RPMI8226 (cell line): Measurements from ENCODE around the gene NDUFAF2.
A peak's percentile ranks its signal among the peaks of the same experiment; 100 is the strongest.

Source experiments
- DNase-seq: peaks from one replicate; pipeline ENCODE4 v3.0.0-alpha.2; 2015

The NDUFAF2 gene

DNA sequence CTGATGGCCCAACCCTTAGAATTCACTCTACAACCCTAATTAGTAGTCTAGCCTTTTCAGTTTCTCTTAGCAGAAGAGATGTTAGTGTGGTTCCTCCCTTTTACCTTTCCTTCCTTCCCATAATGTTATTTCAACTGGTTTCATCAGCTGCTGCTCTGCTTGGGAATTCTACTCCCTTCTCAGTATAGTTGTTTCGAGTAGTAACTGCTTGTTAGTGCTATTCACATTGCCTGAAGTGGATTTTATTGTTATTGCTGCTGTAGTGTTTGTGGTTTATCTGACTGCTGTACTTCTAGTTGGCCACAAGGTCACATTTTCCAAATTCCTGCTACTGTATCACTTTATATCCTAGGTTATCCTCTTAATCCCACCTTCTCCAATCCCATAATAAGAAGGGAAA is 187.6 kb downstream of the NDUFAF2 start:
- DNase-seq, result no peak

DNA sequence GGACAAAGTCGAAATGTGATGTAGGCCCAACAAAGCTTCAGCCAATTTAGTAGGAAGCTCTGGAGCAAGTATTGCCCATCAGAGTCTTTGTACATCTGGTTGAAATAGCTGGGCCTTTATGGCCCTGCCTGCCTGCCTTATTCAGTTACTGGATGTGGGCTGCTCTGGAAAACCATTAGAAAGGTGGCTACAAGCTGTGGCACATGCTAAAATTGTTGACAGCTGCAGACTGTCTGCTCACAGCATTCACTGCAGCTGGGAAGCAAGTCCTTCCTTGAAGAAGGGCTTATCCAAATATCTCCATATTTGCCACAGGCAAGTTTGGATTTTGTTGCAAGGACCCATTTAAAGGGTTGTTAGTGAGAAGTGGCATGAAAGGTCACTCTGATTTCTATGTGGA is 192.8 kb downstream of the NDUFAF2 start:
- no peak for DNase-seq

DNA sequence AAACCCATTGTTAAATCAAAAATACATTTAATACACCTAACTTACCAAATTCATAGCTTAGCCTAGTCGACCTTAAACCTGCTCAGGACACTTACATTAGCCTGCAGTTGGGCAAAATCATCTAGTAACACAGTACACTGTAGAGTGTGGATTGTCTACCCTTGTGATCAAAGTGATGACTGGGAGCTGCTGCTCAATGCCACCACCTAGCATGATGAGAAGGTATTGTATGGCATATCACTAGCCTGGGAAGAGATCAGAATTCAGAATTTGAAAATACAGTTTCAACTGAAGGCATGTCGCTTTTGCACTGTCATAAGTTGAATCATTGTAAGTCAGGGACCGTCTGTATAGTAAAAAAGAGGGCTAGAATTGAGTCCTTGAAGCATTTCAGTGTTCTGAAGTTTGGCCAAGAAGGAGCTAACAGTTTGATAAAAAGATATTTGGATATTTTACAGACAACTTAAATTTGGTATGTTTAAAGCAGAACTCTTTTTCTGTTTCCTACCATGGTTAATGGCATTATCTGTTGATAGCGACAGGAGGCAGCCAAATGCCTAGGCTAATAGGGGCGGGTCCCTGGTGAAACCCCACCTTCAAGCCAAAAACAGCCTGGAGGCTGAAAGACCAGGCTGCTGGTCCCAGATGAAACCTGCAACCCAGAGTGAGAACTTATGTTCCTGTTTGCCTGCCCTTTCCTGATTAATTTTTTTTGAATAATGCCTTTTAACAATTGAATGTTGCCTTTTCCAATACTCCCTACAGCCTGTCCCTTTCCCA is 194.3 kb downstream of the NDUFAF2 start:
- DNase-seq, result peak; percentile 14

DNA sequence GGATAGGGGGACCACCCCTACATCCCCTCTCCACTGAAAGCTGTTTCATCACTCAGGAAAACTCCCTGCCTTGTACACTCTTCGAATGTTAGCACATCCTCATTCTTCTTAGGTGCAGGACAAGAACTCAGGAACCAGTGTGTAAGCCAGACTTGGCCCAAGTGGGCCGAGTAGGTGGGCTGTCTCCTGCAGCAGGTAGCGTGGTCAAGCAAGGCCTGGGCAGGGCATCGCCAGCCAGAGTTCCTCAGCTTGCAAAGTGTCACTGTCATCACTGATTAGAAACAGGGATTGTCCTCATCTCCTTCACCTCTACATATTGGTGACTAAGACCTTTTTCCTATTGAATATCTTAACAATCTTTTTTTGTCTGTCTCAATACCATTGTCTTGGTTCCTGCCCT is 194.9 kb downstream of the NDUFAF2 start:
- DNase-seq, result no peak

DNA sequence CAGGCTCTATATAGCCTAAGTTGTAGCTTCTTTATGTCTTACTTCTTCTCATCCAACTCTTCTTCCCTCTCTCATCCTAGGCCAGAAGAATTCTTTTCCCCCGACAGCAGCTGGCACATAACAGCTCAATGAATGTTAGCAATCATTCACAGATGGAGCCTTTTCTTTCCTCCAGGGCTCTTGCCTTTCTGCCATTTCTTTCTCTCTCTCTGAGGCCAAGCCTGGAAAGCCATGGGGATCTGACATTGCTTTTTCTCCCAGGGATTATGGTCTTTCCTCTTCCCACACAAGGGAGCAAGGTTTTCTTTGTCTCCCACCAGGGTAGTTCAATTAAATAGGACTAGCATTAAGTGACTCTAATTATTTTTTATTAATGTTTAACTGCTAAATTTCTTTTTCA is 196.8 kb downstream of the NDUFAF2 start:
- no peak for DNase-seq

DNA sequence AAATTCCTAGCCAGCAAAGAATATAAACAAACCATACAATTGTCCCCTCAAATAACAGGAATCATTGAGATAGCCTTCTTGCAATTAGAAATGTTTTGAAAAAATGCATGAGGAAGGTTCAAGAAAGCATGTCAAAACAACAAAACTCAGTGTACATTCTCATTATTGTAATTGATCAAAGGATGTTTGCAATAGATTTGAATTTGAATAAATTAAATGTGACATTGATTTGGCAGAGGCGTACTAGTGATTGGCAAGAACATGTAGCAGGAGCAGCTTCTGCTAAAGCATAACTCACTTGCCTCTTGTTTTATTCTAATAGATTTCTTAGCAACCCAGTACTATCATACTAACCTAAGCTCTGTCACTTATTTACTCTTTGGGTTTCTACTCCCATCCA is 197.4 kb downstream of the NDUFAF2 start:
- DNase-seq, result no peak

DNA sequence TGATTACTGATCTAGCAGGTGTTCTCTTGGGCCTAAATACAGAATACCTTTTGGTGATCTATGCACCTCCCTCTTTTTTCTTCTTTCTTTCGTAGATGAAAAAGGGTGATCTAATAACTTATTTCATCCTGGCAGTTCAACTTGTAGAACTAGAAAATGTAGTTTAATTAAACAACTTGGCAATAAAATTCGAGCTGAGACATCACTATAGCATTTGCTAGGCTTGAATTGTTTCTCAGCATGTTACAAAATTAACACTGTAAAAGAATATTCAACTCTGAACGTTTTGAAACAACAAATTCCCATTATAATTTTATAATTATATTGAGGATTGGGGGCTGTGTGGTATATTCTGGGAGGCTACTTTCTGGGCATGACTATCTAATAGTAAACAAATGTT is 197.8 kb downstream of the NDUFAF2 start:
- no peak for DNase-seq

DNA sequence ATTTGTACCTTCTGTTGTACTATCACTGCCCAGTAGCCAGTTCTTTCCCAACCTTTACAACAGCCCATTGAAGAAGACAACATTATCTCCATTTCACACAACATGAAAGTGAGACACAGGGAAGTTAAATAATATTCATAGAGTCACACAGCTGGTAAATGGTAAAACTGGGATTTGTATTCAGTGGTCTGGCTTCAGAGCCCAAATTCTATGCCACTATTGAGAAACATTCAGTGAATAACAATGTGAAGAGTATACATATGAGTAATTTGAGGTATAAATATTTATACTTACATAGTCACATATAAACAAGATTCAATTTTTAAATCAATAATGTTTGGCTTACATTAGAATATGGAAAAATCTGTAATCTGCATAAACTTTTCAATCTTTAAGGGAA is 203.5 kb downstream of the NDUFAF2 start:
- DNase-seq, result no peak

DNA sequence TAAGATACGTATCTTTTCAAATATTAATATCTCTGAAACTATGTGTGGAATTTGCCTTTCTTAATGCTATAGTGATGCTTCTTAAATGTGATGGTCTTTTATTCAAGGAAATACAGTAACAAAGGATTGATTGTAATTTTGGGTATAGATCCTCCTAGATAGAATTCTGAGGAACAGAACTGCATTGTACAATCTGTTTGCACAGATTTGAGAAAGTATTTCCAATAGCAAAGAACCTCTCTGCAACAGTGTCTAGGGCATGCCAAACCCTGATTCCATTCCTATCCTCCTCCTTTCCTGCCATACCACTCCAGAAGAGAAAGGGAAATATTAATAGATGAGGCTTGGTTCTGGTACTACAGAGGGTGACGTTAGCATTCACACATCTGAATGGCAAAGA is 206.9 kb downstream of the NDUFAF2 start:
- DNase-seq, result no peak

DNA sequence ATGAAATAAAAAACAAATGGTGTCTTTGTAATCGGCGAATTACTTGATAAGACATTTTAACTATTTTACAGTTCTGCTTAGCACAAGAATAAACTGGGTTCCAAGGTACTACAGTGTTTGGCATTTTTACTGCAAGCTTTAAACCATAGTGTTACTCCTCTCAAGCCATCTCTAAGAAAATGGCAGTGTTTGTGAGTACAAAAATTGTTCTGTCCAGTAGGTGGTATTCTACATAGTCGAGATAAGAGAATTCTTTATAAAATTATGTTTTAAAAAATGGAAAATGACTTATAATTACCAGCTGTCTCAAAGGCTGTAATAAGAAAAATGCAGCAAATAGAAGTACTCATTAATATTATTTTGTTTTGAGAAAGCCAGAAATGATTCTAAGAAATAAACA is 214.1 kb downstream of the NDUFAF2 start:
- DNase-seq, result no peak

DNA sequence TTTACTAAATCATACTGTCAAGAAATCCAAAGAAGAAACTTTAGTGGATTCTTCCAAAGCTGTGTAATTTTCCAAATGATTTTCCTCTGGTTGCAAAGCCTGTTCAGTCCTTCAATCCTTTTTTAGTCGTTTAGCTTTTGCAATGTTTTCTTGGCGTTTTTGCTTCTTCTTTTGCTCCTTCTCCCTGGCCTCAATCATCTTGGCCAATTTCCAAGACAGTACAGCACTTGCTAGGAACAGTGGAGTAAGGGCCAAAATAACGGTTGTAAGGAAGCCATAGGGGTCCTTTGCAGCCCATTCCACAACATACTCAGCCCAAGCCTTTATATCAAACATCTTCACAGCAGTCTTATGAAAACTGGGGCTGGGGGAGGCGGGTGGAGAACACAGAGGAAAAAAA is 214.8 kb downstream of the NDUFAF2 start:
- DNase-seq, result no peak

DNA sequence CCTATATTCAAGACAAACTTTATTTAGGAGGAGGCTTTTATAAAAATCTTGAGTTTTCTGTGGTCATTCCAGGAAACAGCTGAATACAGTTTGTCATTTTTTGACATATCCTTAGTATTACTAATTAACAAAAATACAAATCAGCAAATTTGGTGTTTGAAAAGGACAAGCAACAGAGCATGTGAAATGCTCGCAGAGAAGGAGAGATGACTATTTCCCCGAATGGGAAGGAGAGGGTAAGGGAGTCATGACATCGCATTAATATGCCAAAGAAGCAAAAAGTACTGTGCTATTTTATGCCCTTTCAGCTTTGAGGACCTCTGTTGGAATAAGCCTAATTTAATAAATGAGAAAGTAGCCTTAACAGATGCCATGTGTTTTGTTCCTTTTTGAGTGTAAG is 215.5 kb downstream of the NDUFAF2 start:
- no peak for DNase-seq

DNA sequence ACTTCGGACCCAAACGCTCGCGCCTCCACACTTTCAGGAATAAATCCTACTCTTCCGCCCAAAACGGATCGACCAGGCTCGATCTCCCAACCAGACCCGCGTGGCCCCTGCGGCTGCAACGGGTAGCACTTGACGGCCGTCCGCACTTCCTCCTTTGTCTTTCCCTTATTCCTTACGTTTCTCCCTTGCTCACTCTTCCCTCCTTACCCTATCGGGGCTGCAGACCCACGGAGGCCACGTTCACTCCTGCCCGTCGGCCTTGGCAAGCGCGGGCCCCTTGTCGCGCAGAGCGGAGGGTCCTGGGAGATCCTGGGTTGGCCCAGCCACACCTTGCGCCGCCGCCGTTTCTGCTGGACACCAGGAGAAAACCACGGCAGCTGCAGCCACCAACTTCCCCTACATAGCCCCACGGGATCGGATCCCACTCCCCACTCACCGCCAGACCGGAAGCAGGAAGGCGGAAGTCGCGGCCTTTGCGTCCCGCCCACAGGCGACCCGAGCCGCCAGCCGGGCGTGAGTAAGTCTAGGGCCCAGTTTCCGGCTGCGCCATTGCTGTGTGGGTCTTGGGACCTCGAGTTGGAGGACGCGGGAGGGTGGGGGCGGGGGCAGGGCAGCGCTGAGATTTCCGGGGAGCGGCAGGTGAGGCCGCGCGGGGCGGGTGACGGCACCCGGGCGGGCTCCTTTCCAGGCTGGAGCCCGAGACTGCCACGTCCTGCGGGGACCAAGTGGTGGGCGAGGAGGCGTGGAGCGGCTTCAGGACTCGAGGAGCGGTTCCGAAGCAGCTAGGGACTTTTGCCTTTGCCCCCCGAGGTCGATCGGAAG is 217.2 kb downstream of the NDUFAF2 start, which contains the start of gene SMIM15:
Gene SMIM15 (minus strand): TSS at position 459 of the 822 bp plus-strand sequence. CDS start 2,297 bp downstream, outside the sequence.
- peak; percentile 97 for DNase-seq

DNA sequence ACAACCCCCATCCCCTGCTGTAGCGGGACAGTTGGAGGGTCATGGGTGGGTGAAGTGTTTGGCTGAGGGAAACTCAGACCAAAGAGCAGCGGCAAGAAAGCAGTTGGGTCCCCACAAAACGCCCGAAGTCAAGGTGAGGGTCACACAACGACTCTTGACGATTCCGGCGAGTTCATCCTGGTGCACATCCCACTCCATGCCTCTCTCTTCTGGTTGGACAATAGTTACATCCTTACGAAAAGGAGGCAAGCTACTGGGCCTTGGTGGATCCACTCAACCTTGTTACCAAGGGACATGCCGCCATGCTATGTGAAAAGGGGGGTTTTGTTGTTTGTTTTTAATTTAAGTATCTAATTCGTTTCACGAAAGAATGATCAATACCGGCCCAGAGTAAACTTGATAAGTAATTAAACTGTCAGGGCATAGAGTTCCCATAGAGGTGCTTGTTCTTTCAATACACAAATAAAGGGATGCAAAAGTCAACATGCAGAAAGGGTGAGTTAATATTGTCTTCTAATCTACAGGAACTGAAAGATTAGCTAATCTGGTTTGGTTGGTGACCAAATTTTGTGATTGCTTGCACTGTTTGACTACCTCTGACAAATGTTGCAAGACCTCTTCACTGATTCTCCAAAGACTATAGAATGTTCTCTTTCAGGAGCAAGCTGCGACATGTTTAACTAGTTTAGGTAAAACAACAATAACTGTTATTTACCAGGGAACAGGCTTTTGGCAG is 218.0 kb downstream of the NDUFAF2 start:
- peak; percentile 28 for DNase-seq

DNA sequence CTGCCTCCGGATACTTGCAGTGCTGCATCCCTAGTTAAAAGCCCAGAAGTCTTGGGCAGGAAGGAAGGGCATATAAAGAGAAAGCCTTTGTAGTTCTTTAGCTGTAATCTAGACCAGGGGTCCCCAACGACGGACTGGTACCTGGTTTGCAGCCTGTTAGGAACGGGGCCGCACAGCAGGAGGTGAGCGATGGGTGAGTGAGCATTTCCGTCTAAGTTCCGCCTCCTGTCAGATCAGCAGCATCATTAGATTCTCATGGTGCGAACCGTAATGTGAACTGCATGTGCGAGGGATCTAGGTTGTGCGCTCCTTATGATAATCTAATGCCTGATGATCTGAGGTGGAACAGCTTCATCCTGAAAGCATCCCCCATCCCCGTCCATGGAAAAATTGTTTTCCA is 218.9 kb downstream of the NDUFAF2 start:
- no peak for DNase-seq

DNA sequence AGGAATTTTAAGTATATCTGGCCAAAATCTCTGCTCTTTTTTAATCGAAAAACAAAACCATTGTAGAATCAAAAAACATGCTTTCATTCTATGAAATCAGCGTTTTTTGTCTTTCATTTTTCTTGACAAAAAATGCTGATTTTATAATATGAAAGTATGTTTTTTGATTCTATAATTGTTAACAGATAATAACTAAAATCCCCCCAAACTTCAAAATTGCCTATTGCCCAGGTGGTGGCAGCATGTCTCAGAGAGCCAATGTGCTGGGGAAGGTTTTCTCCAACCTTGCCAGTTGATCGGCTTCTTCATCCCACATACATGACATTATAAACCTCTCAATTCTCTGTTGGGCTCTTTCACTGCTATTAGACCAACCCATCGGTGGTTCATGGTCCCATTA is 222.4 kb downstream of the NDUFAF2 start:
- peak; percentile 74 for DNase-seq

DNA sequence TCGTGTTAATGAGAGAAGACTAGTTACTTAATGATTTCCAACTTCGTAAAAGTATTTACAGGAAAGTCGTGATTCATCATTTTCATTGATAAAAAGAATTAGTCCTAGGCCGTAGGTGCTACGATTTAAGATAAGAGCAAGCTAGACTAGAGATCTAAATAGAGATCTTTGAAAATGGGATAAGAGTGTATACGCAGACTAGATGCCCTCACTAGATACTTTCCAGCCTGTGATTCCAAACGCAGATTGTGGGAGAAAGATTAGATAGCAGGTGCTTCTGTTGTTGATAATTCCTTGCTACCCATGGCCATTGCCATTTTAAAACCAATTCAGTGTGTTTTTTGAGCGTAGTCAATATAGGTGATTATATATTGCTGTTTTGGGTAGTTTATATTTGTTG is 223.9 kb downstream of the NDUFAF2 start:
- no peak for DNase-seq

DNA sequence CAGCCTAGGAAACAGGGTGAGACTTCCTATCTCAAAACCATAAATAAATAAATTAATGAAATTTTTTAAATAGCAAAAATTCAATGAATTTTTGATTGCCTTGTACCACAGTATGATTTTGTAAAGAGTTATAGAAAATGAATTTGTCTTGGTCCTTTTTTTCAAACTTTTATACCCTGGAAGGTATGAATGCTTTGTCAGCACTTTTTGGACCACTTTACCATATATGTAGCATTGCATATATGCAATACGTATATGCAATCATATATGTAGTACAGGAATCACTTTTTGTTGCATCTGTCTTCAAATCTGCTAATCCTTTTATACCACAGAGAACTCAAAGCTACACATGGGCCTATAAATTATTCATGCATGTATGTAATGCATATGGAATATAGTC is 226.5 kb downstream of the NDUFAF2 start:
- no peak for DNase-seq

DNA sequence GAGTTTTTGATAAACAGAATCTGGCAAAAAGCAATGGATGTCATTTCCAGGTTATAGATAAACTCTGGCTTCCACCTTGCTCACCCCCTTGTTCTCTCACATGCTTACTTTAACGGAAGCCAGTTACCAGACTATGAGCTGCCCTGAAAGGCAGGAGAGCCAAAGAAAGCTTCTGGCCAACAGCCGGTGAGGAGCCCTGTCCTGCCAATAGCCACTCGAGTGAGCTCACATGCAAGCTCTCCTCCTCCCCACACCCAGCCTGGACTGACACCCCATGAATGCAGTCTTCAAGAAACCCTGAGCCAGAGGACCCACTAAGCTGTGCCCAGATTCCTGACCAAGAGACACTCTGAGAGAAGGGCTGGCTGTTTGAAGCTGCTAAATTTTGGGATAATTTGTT is 231.6 kb downstream of the NDUFAF2 start:
- DNase-seq, result no peak

DNA sequence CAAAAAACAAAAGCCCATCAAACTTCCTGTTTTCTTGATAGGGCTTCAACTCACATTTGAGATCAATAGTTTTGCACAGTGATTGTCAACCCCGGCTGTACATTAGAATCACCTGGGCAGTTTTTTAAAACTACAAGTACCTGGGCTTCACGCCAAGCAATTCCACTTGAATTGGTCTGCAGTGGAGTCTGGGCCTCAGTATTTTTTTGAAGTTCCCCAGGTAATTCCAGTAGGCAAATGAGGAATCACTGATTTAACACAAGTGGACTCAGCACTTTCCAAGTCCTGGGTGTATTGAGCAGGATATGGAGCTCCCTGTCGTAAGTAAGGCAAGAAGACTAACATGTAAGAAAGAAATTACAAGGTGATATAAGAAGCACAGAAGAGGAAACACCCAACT is 232.1 kb downstream of the NDUFAF2 start:
- DNase-seq, result peak; percentile 25

DNA sequence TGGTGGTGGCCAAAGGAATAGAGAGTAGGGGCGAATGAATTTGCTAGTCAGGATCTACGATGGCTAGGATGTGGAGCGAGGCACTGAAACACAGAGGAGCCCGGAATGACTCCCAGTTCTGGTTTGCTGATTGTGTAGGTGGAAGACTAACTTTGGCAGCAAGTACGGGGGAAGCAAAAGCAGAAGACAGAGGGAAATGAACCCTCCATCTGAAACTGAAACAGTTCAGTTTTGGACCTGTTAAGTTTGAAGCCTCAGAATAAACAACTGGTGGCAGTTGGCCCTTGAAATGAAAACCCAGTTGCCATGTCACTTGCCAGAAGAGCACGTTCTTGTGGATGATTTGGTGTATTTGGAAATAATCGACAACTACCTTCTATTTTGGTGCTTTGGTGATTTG is 232.7 kb downstream of the NDUFAF2 start:
- DNase-seq, result peak; percentile 55

DNA sequence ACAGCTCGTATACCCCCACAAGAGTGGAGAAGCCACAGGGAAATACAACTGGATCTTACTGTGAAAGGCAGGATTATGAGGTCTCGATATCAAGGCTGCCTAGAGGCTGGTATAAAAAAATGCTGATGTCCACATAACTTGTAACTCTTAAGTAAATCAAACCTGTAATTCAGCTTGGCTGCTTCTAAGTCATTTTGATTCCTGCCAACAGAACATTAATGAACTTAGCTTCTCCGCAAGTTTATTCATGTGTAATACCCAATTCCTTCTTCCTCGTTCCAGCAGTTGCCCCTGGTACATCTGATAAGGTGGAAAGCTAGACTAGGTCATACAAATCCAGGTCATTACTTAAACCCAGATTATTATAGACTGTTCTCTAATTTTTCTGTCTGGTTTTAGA is 233.7 kb downstream of the NDUFAF2 start:
- no peak for DNase-seq

DNA sequence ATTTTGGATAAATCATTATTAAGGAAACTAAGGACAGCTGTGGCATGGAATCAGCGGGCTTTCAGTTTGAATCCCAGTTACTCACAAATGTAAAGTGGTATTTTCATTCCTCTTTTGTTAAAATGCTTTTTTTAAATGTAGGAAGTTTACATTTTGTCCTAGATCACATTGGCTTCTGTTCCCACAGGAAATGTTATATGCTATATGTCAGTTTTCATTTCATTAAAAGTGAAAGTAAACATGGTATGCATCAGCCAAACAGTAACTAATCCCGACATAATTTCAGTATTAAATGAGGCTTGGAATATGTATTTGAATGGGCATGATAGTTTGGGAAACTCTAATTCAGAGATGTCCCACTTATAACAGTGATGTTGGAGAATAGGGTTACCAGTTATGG is 235.9 kb downstream of the NDUFAF2 start:
- DNase-seq, result no peak

DNA sequence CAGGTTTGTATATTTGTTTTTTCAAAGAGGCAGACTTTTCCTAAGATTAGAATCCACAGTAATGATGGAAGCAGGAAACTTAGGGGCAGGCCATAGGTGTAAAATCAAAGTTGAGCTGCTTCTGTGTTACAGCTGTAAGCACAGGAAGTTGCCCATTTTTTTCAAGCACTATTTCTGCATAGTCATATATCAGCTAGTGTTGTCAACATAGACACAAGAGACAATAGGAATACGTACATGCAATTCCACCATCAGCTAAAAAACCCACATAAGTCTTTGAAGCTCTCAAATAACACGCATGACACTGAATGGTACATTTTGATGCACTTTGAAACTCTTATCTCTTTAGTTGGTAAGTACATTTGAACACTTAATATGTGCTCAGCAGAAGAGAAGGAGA is 237.4 kb downstream of the NDUFAF2 start:
- DNase-seq, result no peak
